ENCODE measurements around the gene ADSS1. TPM values are rescaled to one million over a fixed set of nuclear protein-coding genes. Genes with fewer than 3 reads are reported as not detected.
A peak's percentile ranks its signal among the peaks of the same experiment; 100 is the strongest.

ADSS1 gene
- total and polyA plus RNA-seq, 3 experiments from 2014 or later: 1.4 to 1.6 (median 1.5) TPM

- Histone ChIP-seq H3K4me1 (ENCODE audit: insufficient read depth, low read length) (no peaks in the 10 kb centered on the region), H3K27ac (ENCODE audit: low read depth, low read length) (no peak overlapping the region), H3K36me3 (ENCODE audit: insufficient read depth, low read length) (no peaks in the 10 kb centered on the region), H3K4me3 (ENCODE audit: low read length) (no peak overlapping the region), H3K9me3 (ENCODE audit: low read length) (no peaks in the 10 kb centered on the region), H3K27me3 (ENCODE audit: insufficient read depth, low read length, poor library complexity, severe bottlenecking) (no peaks in the 10 kb centered on the region)
- DNase-seq: peak; percentile 80 to 91 (median 86)
- ChIA-PET POLR2A (interaction anchor here (0.7 to 1.5 kb wide), 5 partner anchors 16 to 276 kb away, joined by 3 to 7 read pairs (median 5); partner anchors contain the start of genes SIVA1 and ZBTB42), CTCF (interaction anchor here (0.6 to 8.7 kb wide), 27 partner anchors 8 to 121 kb away, joined by 3 to 118 read pairs (median 5); partner anchors contain the start of genes AKT1, SIVA1 and ZBTB42)
- H3K4me1 Mint-ChIP-seq: peaks cover 0 to 15% (median 3%) of the 10 kb centered on the region in 3 donors
- peak overlapping the region in 3 of 8 donors; percentile 11 to 75 (median 51) for H3K27ac Mint-ChIP-seq
- no peaks in the 10 kb centered on the region for H3K27me3 Mint-ChIP-seq
- no peak overlapping the region for H3K4me3 Mint-ChIP-seq
- H3K36me3 Mint-ChIP-seq: peaks cover 6 to 34% (median 7%) of the 10 kb centered on the region in 3 donors
- H3K9me3 Mint-ChIP-seq: peaks cover 0 to 2% (median 0%) of the 10 kb centered on the region in 5 donors
Observed at GRCh38 chr14:104768437-104769323, 44.7 kb downstream of the ADSS1 start.

GRCh38 chr14:104769324-104770071, 45.5 kb downstream of the ADSS1 start:
- H3K27ac ChIP-seq (ENCODE audit: low read depth, low read length): no peak overlapping the region
- Mint-ChIP-seq H3K4me1 (peaks cover 0 to 15% (median 3%) of the 10 kb centered on the region in 3 donors), H3K4me3 (no peak overlapping the region), H3K27ac (peak overlapping the region in 1 of 8 donors; percentile 56), H3K9me3 (peaks cover 0 to 2% (median 0%) of the 10 kb centered on the region in 5 donors), H3K27me3 (no peaks in the 10 kb centered on the region), H3K36me3 (peaks cover 6 to 37% (median 7%) of the 10 kb centered on the region in 3 donors)
- no peaks in the 10 kb centered on the region for H3K4me1 ChIP-seq (ENCODE audit: insufficient read depth, low read length)
- POLR2A ChIA-PET: interaction anchor here (0.8 to 1.5 kb wide), 3 partner anchors 17 to 52 kb away, joined by 3 to 7 read pairs (median 7); partner anchors contain the start of genes SIVA1 and ZBTB42
- no peaks in the 10 kb centered on the region for H3K36me3 ChIP-seq (ENCODE audit: insufficient read depth, low read length)
- CTCF ChIA-PET: interaction anchor here (1.0 to 8.7 kb wide), 10 partner anchors 8 to 102 kb away, joined by 3 to 118 read pairs (median 8); partner anchors contain the start of gene SIVA1
- no peak for DNase-seq
- no peaks in the 10 kb centered on the region for H3K9me3 ChIP-seq (ENCODE audit: low read length)
- H3K27me3 ChIP-seq (ENCODE audit: insufficient read depth, low read length, poor library complexity, severe bottlenecking): no peaks in the 10 kb centered on the region
- H3K4me3 ChIP-seq (ENCODE audit: low read length): no peak overlapping the region

- Mint-ChIP-seq H3K36me3 (peaks cover 6 to 42% (median 7%) of the 10 kb centered on the region in 3 donors), H3K9me3 (peaks cover 0 to 2% (median 0%) of the 10 kb centered on the region in 5 donors), H3K4me1 (peaks cover 0 to 15% (median 3%) of the 10 kb centered on the region in 3 donors), H3K4me3 (no peak overlapping the region), H3K27me3 (no peaks in the 10 kb centered on the region), H3K27ac (peak overlapping the region in 1 of 8 donors; percentile 56)
- CTCF ChIA-PET: interaction anchor here (1.2 to 8.7 kb wide), 2 partner anchors 24 to 57 kb away, joined by 3 to 118 read pairs; no protein-coding TSS in a partner anchor
- Histone ChIP-seq H3K27me3 (ENCODE audit: insufficient read depth, low read length, poor library complexity, severe bottlenecking) (no peaks in the 10 kb centered on the region), H3K27ac (ENCODE audit: low read depth, low read length) (no peak overlapping the region), H3K36me3 (ENCODE audit: insufficient read depth, low read length) (no peaks in the 10 kb centered on the region), H3K4me1 (ENCODE audit: insufficient read depth, low read length) (no peaks in the 10 kb centered on the region), H3K9me3 (ENCODE audit: low read length) (no peaks in the 10 kb centered on the region), H3K4me3 (ENCODE audit: low read length) (no peak overlapping the region)
- POLR2A ChIA-PET: interaction anchor here (0.6 kb wide), 1 partner anchor 307 kb away, joined by 3 read pairs; no protein-coding TSS in a partner anchor
- no peak for DNase-seq
Observed at GRCh38 chr14:104770072-104770579, 46.1 kb downstream of the ADSS1 start.

- POLR2A ChIA-PET: interaction anchor here (0.6 kb wide), 1 partner anchor 306 kb away, joined by 3 read pairs; no protein-coding TSS in a partner anchor
Observed at GRCh38 chr14:104770851-104771272, 46.8 kb downstream of the ADSS1 start.

GRCh38 chr14:104771374-104771773, 47.3 kb downstream of the ADSS1 start:
- H3K9me3 ChIP-seq (ENCODE audit: low read length): no peaks in the 10 kb centered on the region
- ChIA-PET CTCF (interaction anchor here (1.3 to 8.7 kb wide), 2 partner anchors 46 to 56 kb away, joined by 4 to 118 read pairs; no protein-coding TSS in a partner anchor), POLR2A (interaction anchor here (0.6 kb wide), 1 partner anchor 54 kb away, joined by 3 read pairs; no protein-coding TSS in a partner anchor)

More at GRCh38 chr14:104770851-104771272, 46.8 kb downstream of the ADSS1 start:
- H3K9me3 Mint-ChIP-seq: peaks cover 0 to 2% (median 0%) of the 10 kb centered on the region in 5 donors
- Histone ChIP-seq H3K27ac (ENCODE audit: low read depth, low read length) (no peak overlapping the region), H3K36me3 (ENCODE audit: insufficient read depth, low read length) (no peaks in the 10 kb centered on the region), H3K4me1 (ENCODE audit: insufficient read depth, low read length) (no peaks in the 10 kb centered on the region), H3K27me3 (ENCODE audit: insufficient read depth, low read length, poor library complexity, severe bottlenecking) (no peaks in the 10 kb centered on the region), H3K9me3 (ENCODE audit: low read length) (no peaks in the 10 kb centered on the region), H3K4me3 (ENCODE audit: low read length) (no peak overlapping the region)
- DNase-seq: no peak
- H3K4me3 Mint-ChIP-seq: no peak overlapping the region
- no peaks in the 10 kb centered on the region for H3K27me3 Mint-ChIP-seq
- CTCF ChIA-PET: interaction anchor here (1.2 to 8.7 kb wide), 3 partner anchors 23 to 56 kb away, joined by 3 to 118 read pairs (median 4); no protein-coding TSS in a partner anchor
- H3K36me3 Mint-ChIP-seq: peaks cover 6 to 42% (median 7%) of the 10 kb centered on the region in 3 donors
- peak overlapping the region in 1 of 8 donors; percentile 46 for H3K27ac Mint-ChIP-seq
- H3K4me1 Mint-ChIP-seq: peaks cover 0 to 15% (median 3%) of the 10 kb centered on the region in 3 donors

GRCh38 chr14:104771918-104772706, 48.1 kb downstream of the ADSS1 start:
- ChIA-PET POLR2A (interaction anchor here (0.6 kb wide), 1 partner anchor 53 kb away, joined by 3 read pairs; no protein-coding TSS in a partner anchor), CTCF (interaction anchor here (8.7 kb wide), 1 partner anchor 55 kb away, joined by 118 read pairs; no protein-coding TSS in a partner anchor)
- Histone ChIP-seq H3K27me3 (ENCODE audit: insufficient read depth, low read length, poor library complexity, severe bottlenecking) (no peaks in the 10 kb centered on the region), H3K9me3 (ENCODE audit: low read length) (no peaks in the 10 kb centered on the region), H3K4me3 (ENCODE audit: low read length) (no peak overlapping the region), H3K27ac (ENCODE audit: low read depth, low read length) (no peak overlapping the region), H3K36me3 (ENCODE audit: insufficient read depth, low read length) (no peaks in the 10 kb centered on the region), H3K4me1 (ENCODE audit: insufficient read depth, low read length) (no peaks in the 10 kb centered on the region)
- Mint-ChIP-seq H3K36me3 (peaks cover 6 to 48% (median 7%) of the 10 kb centered on the region in 3 donors), H3K9me3 (peaks cover 0 to 2% (median 0%) of the 10 kb centered on the region in 5 donors), H3K27ac (peak overlapping the region in 1 of 8 donors; percentile 50), H3K27me3 (no peaks in the 10 kb centered on the region), H3K4me3 (no peak overlapping the region), H3K4me1 (peaks cover 0 to 15% (median 3%) of the 10 kb centered on the region in 3 donors)
- no peak for DNase-seq

More at GRCh38 chr14:104771374-104771773, 47.3 kb downstream of the ADSS1 start:
- H3K9me3 Mint-ChIP-seq: peaks cover 0 to 2% (median 0%) of the 10 kb centered on the region in 5 donors
- no peaks in the 10 kb centered on the region for H3K27me3 ChIP-seq (ENCODE audit: insufficient read depth, low read length, poor library complexity, severe bottlenecking)
- H3K4me1 ChIP-seq (ENCODE audit: insufficient read depth, low read length): no peaks in the 10 kb centered on the region
- no peak overlapping the region for H3K27ac Mint-ChIP-seq
- H3K27me3 Mint-ChIP-seq: no peaks in the 10 kb centered on the region
- no peak overlapping the region for H3K27ac ChIP-seq (ENCODE audit: low read depth, low read length)
- H3K4me1 Mint-ChIP-seq: peaks cover 0 to 15% (median 3%) of the 10 kb centered on the region in 3 donors
- no peak overlapping the region for H3K4me3 Mint-ChIP-seq
- H3K4me3 ChIP-seq (ENCODE audit: low read length): no peak overlapping the region
- no peak for DNase-seq
- H3K36me3 ChIP-seq (ENCODE audit: insufficient read depth, low read length): no peaks in the 10 kb centered on the region
- H3K36me3 Mint-ChIP-seq: peaks cover 6 to 44% (median 7%) of the 10 kb centered on the region in 3 donors
